SK-N-MC (cell line): Measurements from ENCODE around the gene SLC17A8.

Experiments used
- EZH2 ChIP-seq: fragments of 200-600 bp; sonication (generic); IDR thresholded peaks from one replicate; pipeline ENCODE4 v1.6.1; 2017; ENCODE audit warnings: antibody characterized with exemption
- POLR2AphosphoS5 ChIP-seq: IDR thresholded peaks from 2 replicates; pipeline ENCODE4 v1.6.1; 2012; ENCODE audit warnings: mild to moderate bottlenecking, low read depth, low read length, borderline replicate concordance

DNA sequence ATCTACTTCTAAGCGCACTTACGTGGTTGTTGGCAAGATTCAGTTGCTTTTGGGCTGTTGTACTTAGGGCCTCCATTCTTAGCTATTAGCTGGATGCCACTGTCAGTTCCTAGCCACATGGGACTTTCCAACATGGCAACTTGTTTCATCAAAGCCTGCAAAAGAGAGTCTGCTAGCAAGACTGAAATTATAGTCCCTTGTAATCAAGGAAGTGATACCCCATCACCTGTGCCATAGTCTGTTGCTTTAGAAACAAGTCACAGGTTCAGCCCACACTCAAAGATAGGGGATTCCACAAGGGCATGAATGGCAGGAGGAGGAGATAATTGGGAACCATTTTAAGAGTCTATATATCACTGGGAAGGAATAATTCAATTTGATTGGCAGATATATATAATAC, 27.1 kb upstream of the SLC17A8 start:
- TF ChIP-seq EZH2 (no peak), POLR2AphosphoS5 (no peak)
